HepG2 (cell line): ENCODE measurements around the gene HNRNPUL2. TPM values are rescaled to one million over a fixed set of nuclear protein-coding genes. Genes with fewer than 3 reads are reported as not detected.

ENCODE experiments used
- CENPX ChIP-seq: sonication (generic); formaldehyde crosslinking; IDR thresholded peaks from 2 replicates; pipeline ENCODE4 v1.9.0; 2021; ENCODE audit warnings: mild to moderate bottlenecking, missing genetic modification reagents, moderate library complexity
- EEA1 ChIP-seq: sonication (generic); formaldehyde crosslinking; IDR thresholded peaks from 2 replicates; pipeline ENCODE4 v1.5.1; 2020; ENCODE audit warnings: mild to moderate bottlenecking, missing genetic modification reagents, borderline replicate concordance
- ESRRA ChIP-seq: sonication (generic); formaldehyde crosslinking; IDR thresholded peaks from 2 replicates; pipeline ENCODE4 v1.5.1; 2020; ENCODE audit warnings: mild to moderate bottlenecking, low read depth, missing genetic modification reagents
- FOXA3 ChIP-seq: IDR thresholded peaks from 2 replicates; pipeline ENCODE4 v1.6.1; 2016; ENCODE audit warnings: missing genetic modification reagents, missing compliant biosample characterization
- GATA4 ChIP-seq: sonication (generic); IDR thresholded peaks from 2 replicates; pipeline ENCODE4 v1.6.1; 2016; ENCODE audit warnings: antibody characterized with exemption, low read depth, borderline replicate concordance
- HNRNPH1 ChIP-seq: fragments of 200-400 bp; formaldehyde crosslinking; optimal IDR thresholded peaks from 2 replicates; pipeline ENCODE3; 2017; ENCODE audit warnings: mild to moderate bottlenecking, low read depth, low read length
- HOXA3 ChIP-seq: sonication (generic); formaldehyde crosslinking; IDR thresholded peaks from 2 replicates; pipeline ENCODE4 v1.5.0; 2020; ENCODE audit warnings: missing genetic modification reagents
- KDM5A ChIP-seq: fragments of 200-600 bp; sonication (generic); IDR thresholded peaks from 2 replicates; pipeline ENCODE4 v1.7.0; 2018; ENCODE audit warnings: antibody characterized with exemption, mild to moderate bottlenecking, low read length, borderline replicate concordance
- KLF13 ChIP-seq: sonication (generic); formaldehyde crosslinking; IDR thresholded peaks from 2 replicates; pipeline ENCODE4 v1.4.0; 2020; ENCODE audit warnings: mild to moderate bottlenecking, missing genetic modification reagents
- PAX8 ChIP-seq: sonication (generic); formaldehyde crosslinking; IDR thresholded peaks from 2 replicates; pipeline ENCODE4 v1.8.0; 2022; ENCODE audit warnings: mild to moderate bottlenecking, missing genetic modification reagents, borderline replicate concordance
- PLRG1 ChIP-seq: fragments of 450-650 bp; conservative IDR thresholded peaks from 2 replicates; pipeline ENCODE4 v1.6.1; 2016
- POLR2A ChIP-seq, 2 experiments: IDR thresholded peaks; 2 replicates each; pipeline ENCODE4 v1.6.1; 2011; ENCODE audit warnings: low read depth in 2 of 2, low read length in 2 of 2, mild to moderate bottlenecking in 1 of 2, moderate library complexity in 1 of 2; ENCODE audit not compliant: insufficient read depth in 1 of 2
- POLR2AphosphoS2 ChIP-seq: IDR thresholded peaks from 2 replicates; pipeline ENCODE4 v1.6.1; 2011; ENCODE audit warnings: low read depth, low read length, improper control_type of control experiment
- SKI ChIP-seq: fragments of 450-650 bp; IDR thresholded peaks from one replicate; pipeline ENCODE4 v1.6.1; 2018; ENCODE audit warnings: mild to moderate bottlenecking; ENCODE audit not compliant: partially characterized antibody
- ZFP62 ChIP-seq: sonication (generic); formaldehyde crosslinking; IDR thresholded peaks from 2 replicates; pipeline ENCODE4 v1.4.0; 2020; ENCODE audit warnings: missing genetic modification reagents
- ZNF205 ChIP-seq: IDR thresholded peaks from 2 replicates; pipeline ENCODE4 v1.6.1; 2018; ENCODE audit warnings: missing biosample characterization, missing genetic modification reagents
- ZNF660 ChIP-seq: sonication (generic); formaldehyde crosslinking; IDR thresholded peaks from 2 replicates; pipeline ENCODE4 v1.5.1; 2020; ENCODE audit warnings: mild to moderate bottlenecking, low read depth, missing genetic modification reagents, borderline replicate concordance
- ZNF776 ChIP-seq: sonication (generic); formaldehyde crosslinking; IDR thresholded peaks from 2 replicates; pipeline ENCODE4 v1.4.0; 2020; ENCODE audit warnings: mild to moderate bottlenecking, missing genetic modification reagents
- ZNF839 ChIP-seq: sonication (generic); formaldehyde crosslinking; IDR thresholded peaks from 2 replicates; pipeline ENCODE4 v1.4.0; 2020; ENCODE audit warnings: missing genetic modification reagents, mild to moderate bottlenecking, borderline replicate concordance
- polyA plus RNA-seq, 8 experiments: library from polyadenylated mRNA; depleted of rRNA in 3 of 8; stranded (reverse) in 7 of 8; unstranded in 1 of 8; fragments of >200 nt; fragmentation: Illumina TruSeq in 4 of 8; extraction: Trizol in 4 of 8; gene quantifications; 2 replicates each; pipeline versions ENCODE4 v1.2.1 to v1.2.3, GENCODE V29; 2011 to 2016; ENCODE audit warnings: low read depth in 4 of 8, missing spikeins in 1 of 8, mixed read lengths in 1 of 8; ENCODE audit not compliant: insufficient read depth in 1 of 8
- total RNA-seq, 5 experiments: library from RNA; depleted of rRNA; stranded (reverse); fragments of >200 nt; fragmentation: Illumina TruSeq; extraction: Trizol; gene quantifications; 2 replicates each; pipeline ENCODE4 v1.2.3, GENCODE V29; 2016; ENCODE audit warnings: low read depth in 1 of 5
- TF ChIP-seq, protein P1 (sequence below), 2 experiments: fragments of 450-650 bp in 1 of 2; sonication (generic) in 1 of 2; formaldehyde crosslinking; IDR thresholded peaks; 2 replicates each; pipeline versions ENCODE4 v1.5.0 to v1.8.0; 2020 to 2022; ENCODE audit warnings: mild to moderate bottlenecking in 1 of 2, missing genetic modification reagents in 1 of 2
- TF ChIP-seq, protein P2 (sequence below): sonication (generic); formaldehyde crosslinking; IDR thresholded peaks from 2 replicates; pipeline ENCODE4 v1.9.0; 2022; ENCODE audit warnings: missing genetic modification reagents, mild to moderate bottlenecking, borderline replicate concordance
- TF ChIP-seq, protein P3 (sequence below): IDR thresholded peaks from 2 replicates; pipeline ENCODE4 v1.4.0; 2020; ENCODE audit warnings: mild to moderate bottlenecking, missing genetic modification reagents
- TF ChIP-seq, protein P4 (sequence below): sonication (generic); formaldehyde crosslinking; conservative IDR thresholded peaks from 2 replicates; pipeline ENCODE4 v1.8.0; 2022; ENCODE audit warnings: mild to moderate bottlenecking, moderate library complexity, missing genetic modification reagents

Gene HNRNPUL2
- total and polyA plus RNA-seq, 2 of the 13 experiments (the other 11 are each of a cell fraction or from before 2014, with no cell fraction given) = 8.4 to 9.6 TPM

DNA sequence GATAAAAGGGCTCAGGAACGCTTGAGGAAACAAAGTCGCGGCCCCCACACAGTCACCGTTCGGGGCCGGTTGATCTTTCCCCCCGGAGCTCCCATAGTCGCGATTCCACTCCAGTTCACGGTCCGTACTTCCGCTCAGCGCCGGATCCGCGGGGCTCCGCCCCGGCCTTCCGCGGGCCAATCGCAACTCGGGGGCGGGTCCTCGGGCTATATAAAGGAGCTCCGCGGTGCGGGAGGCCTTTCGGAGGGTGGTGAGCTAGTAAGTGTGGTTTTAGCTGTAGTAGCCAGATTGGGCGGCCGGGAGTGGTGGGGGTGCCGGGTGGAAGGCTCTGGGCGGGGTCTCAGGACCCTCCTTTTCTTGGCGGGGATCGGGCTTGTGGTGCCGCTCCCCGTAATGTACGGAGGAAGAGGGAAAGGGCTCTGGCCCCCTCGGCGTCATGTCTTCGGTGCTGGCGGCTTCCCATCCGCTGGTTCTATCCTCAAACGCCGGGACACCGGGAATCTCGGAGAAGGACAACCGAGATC lies 62.1 kb downstream of the HNRNPUL2 start, which contains the start of the genes C11orf98 and CSKMT (continued):
- TF ChIP-seq PLRG1 (no peak), HNRNPH1 (peak; percentile 99), GATA4 (peak; percentile 94), CENPX (no peak), ZNF205 (no peak), ZNF839 (CRISPR knock-in tag) (no peak), ZNF660 (CRISPR knock-in tag) (no peak), ESRRA (CRISPR knock-in tag) (peak; percentile 58), PAX8 (0 out of 2 replicates have a peak, but pooled peaks have one; percentile 49), POLR2AphosphoS2 (peak; percentile 92; the same call in 1 of the 2 replicates), KLF13 (no peak), FOXA3 (CRISPR knock-in tag) (peak; percentile 33; the same call in 1 of the 2 replicates), ZFP62 (CRISPR knock-in tag) (no peak), ZNF776 (CRISPR knock-in tag) (peak; percentile 84), POLR2A (IDR thresholded peaks at IDR 0.05; ENCODE audit: insufficient read depth in 1 of 2, low read depth in 2 of 2, low read length in 2 of 2) (peak; percentile 97 to 99), KDM5A (peak; percentile 4; the same call in 1 of the 2 replicates), HOXA3 (CRISPR knock-in tag) (peak; percentile 20; the same call in 1 of the 2 replicates), SKI (no peak), EEA1 (CRISPR knock-in tag) (peak; percentile 26; the same call in 1 of the 2 replicates)
- TF ChIP-seq, protein P1, sequence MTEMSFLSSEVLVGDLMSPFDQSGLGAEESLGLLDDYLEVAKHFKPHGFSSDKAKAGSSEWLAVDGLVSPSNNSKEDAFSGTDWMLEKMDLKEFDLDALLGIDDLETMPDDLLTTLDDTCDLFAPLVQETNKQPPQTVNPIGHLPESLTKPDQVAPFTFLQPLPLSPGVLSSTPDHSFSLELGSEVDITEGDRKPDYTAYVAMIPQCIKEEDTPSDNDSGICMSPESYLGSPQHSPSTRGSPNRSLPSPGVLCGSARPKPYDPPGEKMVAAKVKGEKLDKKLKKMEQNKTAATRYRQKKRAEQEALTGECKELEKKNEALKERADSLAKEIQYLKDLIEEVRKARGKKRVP (CRISPR knock-in tag; IDR thresholded peaks at IDR 0.05) = no peak; a peak in 1 of 4 replicates
- TF ChIP-seq, protein P2, sequence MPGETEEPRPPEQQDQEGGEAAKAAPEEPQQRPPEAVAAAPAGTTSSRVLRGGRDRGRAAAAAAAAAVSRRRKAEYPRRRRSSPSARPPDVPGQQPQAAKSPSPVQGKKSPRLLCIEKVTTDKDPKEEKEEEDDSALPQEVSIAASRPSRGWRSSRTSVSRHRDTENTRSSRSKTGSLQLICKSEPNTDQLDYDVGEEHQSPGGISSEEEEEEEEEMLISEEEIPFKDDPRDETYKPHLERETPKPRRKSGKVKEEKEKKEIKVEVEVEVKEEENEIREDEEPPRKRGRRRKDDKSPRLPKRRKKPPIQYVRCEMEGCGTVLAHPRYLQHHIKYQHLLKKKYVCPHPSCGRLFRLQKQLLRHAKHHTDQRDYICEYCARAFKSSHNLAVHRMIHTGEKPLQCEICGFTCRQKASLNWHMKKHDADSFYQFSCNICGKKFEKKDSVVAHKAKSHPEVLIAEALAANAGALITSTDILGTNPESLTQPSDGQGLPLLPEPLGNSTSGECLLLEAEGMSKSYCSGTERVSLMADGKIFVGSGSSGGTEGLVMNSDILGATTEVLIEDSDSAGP (CRISPR knock-in tag) = peak; percentile 79
- TF ChIP-seq, protein P3, sequence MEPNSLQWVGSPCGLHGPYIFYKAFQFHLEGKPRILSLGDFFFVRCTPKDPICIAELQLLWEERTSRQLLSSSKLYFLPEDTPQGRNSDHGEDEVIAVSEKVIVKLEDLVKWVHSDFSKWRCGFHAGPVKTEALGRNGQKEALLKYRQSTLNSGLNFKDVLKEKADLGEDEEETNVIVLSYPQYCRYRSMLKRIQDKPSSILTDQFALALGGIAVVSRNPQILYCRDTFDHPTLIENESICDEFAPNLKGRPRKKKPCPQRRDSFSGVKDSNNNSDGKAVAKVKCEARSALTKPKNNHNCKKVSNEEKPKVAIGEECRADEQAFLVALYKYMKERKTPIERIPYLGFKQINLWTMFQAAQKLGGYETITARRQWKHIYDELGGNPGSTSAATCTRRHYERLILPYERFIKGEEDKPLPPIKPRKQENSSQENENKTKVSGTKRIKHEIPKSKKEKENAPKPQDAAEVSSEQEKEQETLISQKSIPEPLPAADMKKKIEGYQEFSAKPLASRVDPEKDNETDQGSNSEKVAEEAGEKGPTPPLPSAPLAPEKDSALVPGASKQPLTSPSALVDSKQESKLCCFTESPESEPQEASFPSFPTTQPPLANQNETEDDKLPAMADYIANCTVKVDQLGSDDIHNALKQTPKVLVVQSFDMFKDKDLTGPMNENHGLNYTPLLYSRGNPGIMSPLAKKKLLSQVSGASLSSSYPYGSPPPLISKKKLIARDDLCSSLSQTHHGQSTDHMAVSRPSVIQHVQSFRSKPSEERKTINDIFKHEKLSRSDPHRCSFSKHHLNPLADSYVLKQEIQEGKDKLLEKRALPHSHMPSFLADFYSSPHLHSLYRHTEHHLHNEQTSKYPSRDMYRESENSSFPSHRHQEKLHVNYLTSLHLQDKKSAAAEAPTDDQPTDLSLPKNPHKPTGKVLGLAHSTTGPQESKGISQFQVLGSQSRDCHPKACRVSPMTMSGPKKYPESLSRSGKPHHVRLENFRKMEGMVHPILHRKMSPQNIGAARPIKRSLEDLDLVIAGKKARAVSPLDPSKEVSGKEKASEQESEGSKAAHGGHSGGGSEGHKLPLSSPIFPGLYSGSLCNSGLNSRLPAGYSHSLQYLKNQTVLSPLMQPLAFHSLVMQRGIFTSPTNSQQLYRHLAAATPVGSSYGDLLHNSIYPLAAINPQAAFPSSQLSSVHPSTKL (CRISPR knock-in tag) = peak; percentile 33
- TF ChIP-seq, protein P4, sequence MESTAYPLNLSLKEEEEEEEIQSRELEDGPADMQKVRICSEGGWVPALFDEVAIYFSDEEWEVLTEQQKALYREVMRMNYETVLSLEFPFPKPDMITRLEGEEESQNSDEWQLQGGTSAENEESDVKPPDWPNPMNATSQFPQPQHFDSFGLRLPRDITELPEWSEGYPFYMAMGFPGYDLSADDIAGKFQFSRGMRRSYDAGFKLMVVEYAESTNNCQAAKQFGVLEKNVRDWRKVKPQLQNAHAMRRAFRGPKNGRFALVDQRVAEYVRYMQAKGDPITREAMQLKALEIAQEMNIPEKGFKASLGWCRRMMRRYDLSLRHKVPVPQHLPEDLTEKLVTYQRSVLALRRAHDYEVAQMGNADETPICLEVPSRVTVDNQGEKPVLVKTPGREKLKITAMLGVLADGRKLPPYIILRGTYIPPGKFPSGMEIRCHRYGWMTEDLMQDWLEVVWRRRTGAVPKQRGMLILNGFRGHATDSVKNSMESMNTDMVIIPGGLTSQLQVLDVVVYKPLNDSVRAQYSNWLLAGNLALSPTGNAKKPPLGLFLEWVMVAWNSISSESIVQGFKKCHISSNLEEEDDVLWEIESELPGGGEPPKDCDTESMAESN = 0 out of 2 replicates have a peak, but pooled peaks have one; percentile 48
